Mesodermal cell (in vitro differentiated cells): ENCODE results near the gene CCN5.
A peak's percentile ranks its signal among the peaks of the same experiment; 100 is the strongest.

Source experiments
- H3K27ac ChIP-seq: 2 replicates; pipeline ENCODE4 v1.7.0; 2013; ENCODE audit warnings: mild to moderate bottlenecking, low read depth, low read length, moderate library complexity; ENCODE audit not compliant: severe bottlenecking
- H3K36me3 ChIP-seq: 2 replicates; pipeline ENCODE4 v1.7.1; 2013; ENCODE audit warnings: mild to moderate bottlenecking, low read length, moderate library complexity; ENCODE audit not compliant: control insufficient read depth, insufficient read depth
- H3K4me1 ChIP-seq: one replicate; pipeline ENCODE4 v1.7.1; 2013; ENCODE audit warnings: mild to moderate bottlenecking, low read length; ENCODE audit not compliant: insufficient read depth, control insufficient read depth, poor library complexity, severe bottlenecking
- H3K4me3 ChIP-seq: 2 replicates; pipeline ENCODE4 v1.7.0; 2013; ENCODE audit warnings: low read length, control low read depth, mild to moderate bottlenecking; ENCODE audit not compliant: insufficient read depth, poor library complexity, severe bottlenecking; ENCODE audit errors: extremely low read depth
- H3K9me3 ChIP-seq: 2 replicates; pipeline ENCODE4 v1.7.1; 2013; ENCODE audit warnings: mild to moderate bottlenecking, low read length, moderate library complexity; ENCODE audit not compliant: control insufficient read depth
- WGBS, 2 experiments: methylation state at CpG; one replicate each; pipeline ENCODE4 v1.1.5; 2013; ENCODE audit warnings: missing lambda C conversion rate in 2 of 2; ENCODE audit not compliant: insufficient coverage in 2 of 2; 5-methylcytosine and 5-hydroxymethylcytosine counted together

Gene CCN5

GRCh38 chr20:44716309-44717106, 1.3 kb downstream of the CCN5 start:
- Histone ChIP-seq H3K9me3 (no peaks in the 10 kb centered on the region), H3K27ac (no peak overlapping the region), H3K4me3 (no peak overlapping the region), H3K36me3 (no peaks in the 10 kb centered on the region), H3K4me1 (no peaks in the 10 kb centered on the region)
- 90 to 96% methylated on average over 10 to 12 of the region's 13 CpGs for WGBS, 2 experiments

- Histone ChIP-seq H3K36me3 (no peaks in the 10 kb centered on the region), H3K9me3 (no peaks in the 10 kb centered on the region), H3K27ac (no peak overlapping the region), H3K4me3 (no peak overlapping the region), H3K4me1 (no peaks in the 10 kb centered on the region)
- 71 to 75% methylated on average over 6 to 7 of the region's 10 CpGs for WGBS, 2 experiments
Observed at GRCh38 chr20:44717986-44718385, 2.8 kb downstream of the CCN5 start.

- H3K27ac ChIP-seq: no peak overlapping the region
- H3K4me1 ChIP-seq: peaks cover 2% of the 10 kb centered on the region
- H3K9me3 ChIP-seq: no peaks in the 10 kb centered on the region
- WGBS, 2 experiments: 94 to 96% methylated on average over 15 to 18 of the region's 19 CpGs
- H3K36me3 ChIP-seq: no peaks in the 10 kb centered on the region
- H3K4me3 ChIP-seq: no peak overlapping the region
Observed at GRCh38 chr20:44719841-44720240, 4.7 kb downstream of the CCN5 start.

GRCh38 chr20:44720621-44720996, 5.4 kb downstream of the CCN5 start:
- Histone ChIP-seq H3K9me3 (no peaks in the 10 kb centered on the region), H3K27ac (peak overlapping the region; percentile 31), H3K4me3 (no peak overlapping the region), H3K4me1 (peaks cover 2% of the 10 kb centered on the region), H3K36me3 (no peaks in the 10 kb centered on the region)
- WGBS, 2 experiments: 83 to 87% methylated on average over 5 of the region's 7 CpGs

GRCh38 chr20:44720997-44721784, 6.0 kb downstream of the CCN5 start:
- WGBS, 2 experiments: 81 to 100% methylated on average over 4 of the region's 11 CpGs
- Histone ChIP-seq H3K4me3 (no peak overlapping the region), H3K27ac (peak overlapping the region; percentile 31)

GRCh38 chr20:44721785-44722054, 6.6 kb downstream of the CCN5 start:
- Histone ChIP-seq H3K4me1 (peaks cover 2% of the 10 kb centered on the region), H3K27ac (no peak overlapping the region), H3K36me3 (no peaks in the 10 kb centered on the region), H3K4me3 (no peak overlapping the region), H3K9me3 (no peaks in the 10 kb centered on the region)
- 100% methylated on average over 1 of the region's 1 CpG for WGBS, 2 experiments

More at GRCh38 chr20:44720997-44721784, 6.0 kb downstream of the CCN5 start:
- Histone ChIP-seq H3K36me3 (no peaks in the 10 kb centered on the region), H3K9me3 (no peaks in the 10 kb centered on the region), H3K4me1 (peaks cover 2% of the 10 kb centered on the region)

GRCh38 chr20:44722990-44723389, 7.8 kb downstream of the CCN5 start:
- H3K4me1 ChIP-seq: peaks cover 2% of the 10 kb centered on the region
- WGBS, 2 experiments: 79 to 100% methylated on average over 1 to 2 of the region's 2 CpGs

GRCh38 chr20:44723391-44723790, 8.2 kb downstream of the CCN5 start:
- H3K4me3 ChIP-seq: no peak overlapping the region
- peaks cover 2% of the 10 kb centered on the region for H3K4me1 ChIP-seq
- no peaks in the 10 kb centered on the region for H3K36me3 ChIP-seq
- H3K9me3 ChIP-seq: no peaks in the 10 kb centered on the region
- H3K27ac ChIP-seq: no peak overlapping the region
- WGBS, 2 experiments: 82 to 91% methylated on average over 5 to 6 of the region's 7 CpGs

More at GRCh38 chr20:44722990-44723389, 7.8 kb downstream of the CCN5 start:
- H3K9me3 ChIP-seq: no peaks in the 10 kb centered on the region
- H3K36me3 ChIP-seq: no peaks in the 10 kb centered on the region
- H3K4me3 ChIP-seq: no peak overlapping the region
- H3K27ac ChIP-seq: no peak overlapping the region

GRCh38 chr20:44723798-44724362, 8.7 kb downstream of the CCN5 start:
- no peaks in the 10 kb centered on the region for H3K9me3 ChIP-seq
- peaks cover 2% of the 10 kb centered on the region for H3K4me1 ChIP-seq
- no peak overlapping the region for H3K4me3 ChIP-seq
- no peak overlapping the region for H3K27ac ChIP-seq
- WGBS, 2 experiments: 98 to 99% methylated on average over 6 of the region's 9 CpGs
- H3K36me3 ChIP-seq: no peaks in the 10 kb centered on the region

- 90 to 93% methylated on average over 20 to 22 of the region's 26 CpGs for WGBS, 2 experiments
Observed at GRCh38 chr20:44724423-44725091, 9.4 kb downstream of the CCN5 start.

More at GRCh38 chr20:44724423-44725091, 9.4 kb downstream of the CCN5 start:
- no peak overlapping the region for H3K4me3 ChIP-seq
- peaks cover 2% of the 10 kb centered on the region for H3K4me1 ChIP-seq
- H3K36me3 ChIP-seq: no peaks in the 10 kb centered on the region
- H3K9me3 ChIP-seq: no peaks in the 10 kb centered on the region
- H3K27ac ChIP-seq: no peak overlapping the region
